HL-60 (cell line): ENCODE data around the gene KIF14.

Experiments
- POLR2AphosphoS5 ChIP-seq: IDR thresholded peaks from 2 replicates; pipeline ENCODE4 v1.6.1; 2012; ENCODE audit warnings: low read depth
- TF ChIP-seq, protein P1 (sequence below): IDR thresholded peaks from one replicate; pipeline ENCODE4 v1.5.1; 2011; ENCODE audit warnings: low read length, control low read depth, inconsistent platforms; ENCODE audit not compliant: insufficient read depth

DNA sequence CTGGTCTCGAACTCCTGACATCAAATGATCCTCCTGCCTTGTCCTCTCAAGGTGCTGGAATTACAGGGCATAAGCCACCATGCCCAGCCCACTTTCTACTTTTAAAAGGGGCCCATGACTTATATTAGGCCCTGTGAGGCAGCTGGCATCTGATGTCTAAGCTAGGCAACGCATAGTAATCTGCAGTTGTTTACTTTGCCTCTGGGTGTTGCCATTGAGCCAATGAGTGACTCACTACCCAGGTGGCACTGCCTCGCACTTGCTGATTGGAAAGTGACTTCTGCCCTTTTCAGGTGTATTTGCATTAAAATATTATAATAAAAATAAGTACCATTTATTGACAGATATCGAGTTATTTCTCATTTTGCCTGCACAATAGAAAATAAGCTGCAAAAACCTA, 84.9 kb downstream of the KIF14 start:
- TF ChIP-seq, protein P1, sequence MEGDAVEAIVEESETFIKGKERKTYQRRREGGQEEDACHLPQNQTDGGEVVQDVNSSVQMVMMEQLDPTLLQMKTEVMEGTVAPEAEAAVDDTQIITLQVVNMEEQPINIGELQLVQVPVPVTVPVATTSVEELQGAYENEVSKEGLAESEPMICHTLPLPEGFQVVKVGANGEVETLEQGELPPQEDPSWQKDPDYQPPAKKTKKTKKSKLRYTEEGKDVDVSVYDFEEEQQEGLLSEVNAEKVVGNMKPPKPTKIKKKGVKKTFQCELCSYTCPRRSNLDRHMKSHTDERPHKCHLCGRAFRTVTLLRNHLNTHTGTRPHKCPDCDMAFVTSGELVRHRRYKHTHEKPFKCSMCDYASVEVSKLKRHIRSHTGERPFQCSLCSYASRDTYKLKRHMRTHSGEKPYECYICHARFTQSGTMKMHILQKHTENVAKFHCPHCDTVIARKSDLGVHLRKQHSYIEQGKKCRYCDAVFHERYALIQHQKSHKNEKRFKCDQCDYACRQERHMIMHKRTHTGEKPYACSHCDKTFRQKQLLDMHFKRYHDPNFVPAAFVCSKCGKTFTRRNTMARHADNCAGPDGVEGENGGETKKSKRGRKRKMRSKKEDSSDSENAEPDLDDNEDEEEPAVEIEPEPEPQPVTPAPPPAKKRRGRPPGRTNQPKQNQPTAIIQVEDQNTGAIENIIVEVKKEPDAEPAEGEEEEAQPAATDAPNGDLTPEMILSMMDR, result no peak
- TF ChIP-seq POLR2AphosphoS5, result no peak
